ENCODE measurements around the gene ALPG. TPM values are rescaled to one million over a fixed set of nuclear protein-coding genes. Genes with fewer than 3 reads are reported as not detected.
"Not testable (repeated sequence)": the region's sequence is repeated elsewhere in the genome, so short reads cannot be mapped to it uniquely, and the experiment has no call there.

Gene ALPG
- total and polyA plus RNA-seq, 7 donors = not detected

GRCh38 chr2:232421189-232421785 lies 14.6 kb downstream of the ALPG start:
- Histone ChIP-seq H3K36me3 (ENCODE audit: insufficient read depth in 1 of 2, low read depth in 1 of 2) (no peaks in the 10 kb centered on the region), H3K4me1 (peaks cover 12% of the 10 kb centered on the region), H3K9me3 (peaks cover 8% of the 10 kb centered on the region), H3K27ac (no peak overlapping the region), H3K4me3 (no peak overlapping the region), H3K27me3 (ENCODE audit: insufficient read depth in 3 of 3, low read length in 2 of 3) (peaks cover 0 to 69% (median 45%) of the 10 kb centered on the region in 3 donors)
- intact Hi-C loops (cut with DNase I) = no loop called here
- DNase-seq (no peak), ATAC-seq (no peak)
- TF ChIP-seq CTCF (IDR thresholded peaks at IDR 0.05) = no peak
- 17 to 22% (median 20%) methylated on average over 20 to 22 of the region's 22 CpGs for WGBS, 3 donors

- WGBS, 3 donors = 83 to 93% (median 91%) methylated on average over 10 of the region's 10 CpGs
- intact Hi-C loops (cut with DNase I) = no loop called here
- ATAC-seq = no peak
- Histone ChIP-seq H3K36me3 (ENCODE audit: insufficient read depth in 1 of 2, low read depth in 1 of 2) (no peaks in the 10 kb centered on the region), H3K9me3 (peaks cover 8% of the 10 kb centered on the region), H3K27ac (no peak overlapping the region), H3K27me3 (ENCODE audit: insufficient read depth in 3 of 3, low read length in 2 of 3) (peaks cover 0 to 62% (median 44%) of the 10 kb centered on the region in 3 donors), H3K4me3 (no peak overlapping the region), H3K4me1 (peaks cover 12% of the 10 kb centered on the region)
- DNase-seq = no peak
- TF ChIP-seq CTCF (IDR thresholded peaks at IDR 0.05) = no peak
These were observed 15.4 kb downstream of the ALPG start for GRCh38 chr2:232422051-232422450.

GRCh38 chr2:232422996-232423395 lies 16.4 kb downstream of the ALPG start:
- H3K36me3 ChIP-seq (ENCODE audit: insufficient read depth in 1 of 2, low read depth in 1 of 2); ATAC-seq; H3K4me3 ChIP-seq; DNase-seq; H3K9me3 ChIP-seq; intact Hi-C loops (cut with DNase I); H3K27ac ChIP-seq: not testable (repeated sequence)
- Histone ChIP-seq H3K27me3 (ENCODE audit: insufficient read depth in 3 of 3, low read length in 2 of 3) (peaks cover 0 to 53% (median 37%) of the 10 kb centered on the region in 3 donors), H3K4me1 (peaks cover 12% of the 10 kb centered on the region)
- 21 to 43% (median 35%) methylated on average over 3 of the region's 3 CpGs for WGBS, 3 donors

GRCh38 chr2:232423407-232423806 lies 16.8 kb downstream of the ALPG start:
- ATAC-seq; H3K27ac ChIP-seq; DNase-seq; H3K4me3 ChIP-seq; H3K9me3 ChIP-seq; H3K36me3 ChIP-seq (ENCODE audit: insufficient read depth in 1 of 2, low read depth in 1 of 2); intact Hi-C loops (cut with DNase I): not testable (repeated sequence)
- Histone ChIP-seq H3K27me3 (ENCODE audit: insufficient read depth in 3 of 3, low read length in 2 of 3) (peaks cover 0 to 49% (median 33%) of the 10 kb centered on the region in 3 donors), H3K4me1 (peaks cover 12% of the 10 kb centered on the region)
- 23 to 36% (median 29%) methylated on average over 6 to 7 of the region's 7 CpGs for WGBS, 3 donors

- H3K27ac ChIP-seq = no peak overlapping the region
- no peak for TF ChIP-seq CTCF (IDR thresholded peaks at IDR 0.05)
- intact Hi-C loops (cut with DNase I) = loop anchor here (5.0 to 10.0 kb wide), 2 partner anchors 95 to 97 kb away; no protein-coding TSS in a partner anchor
- no peaks in the 10 kb centered on the region for H3K27me3 ChIP-seq (ENCODE audit: insufficient read depth in 3 of 3, low read length in 2 of 3)
- no peaks in the 10 kb centered on the region for H3K4me1 ChIP-seq
- ATAC-seq (no peak), DNase-seq (no peak)
- H3K9me3 ChIP-seq = no peaks in the 10 kb centered on the region
- no peak overlapping the region for H3K4me3 ChIP-seq
- no peaks in the 10 kb centered on the region for H3K36me3 ChIP-seq (ENCODE audit: insufficient read depth in 1 of 2, low read depth in 1 of 2)
- WGBS, 3 donors = 91 to 92% (median 92%) methylated on average over 15 to 16 of the region's 16 CpGs
These were observed 25.3 kb downstream of the ALPG start for GRCh38 chr2:232431705-232432590.

Measured in psoas muscle (tissue), 8 donors.